Fibroblast of pulmonary artery (primary cell): ENCODE results near the gene SIM1.

Experiments
- DNase-seq: peaks from one replicate; pipeline ENCODE4 v3.0.0-alpha.2; 2010; ENCODE audit warnings: low read depth
- H3K4me3 ChIP-seq: replicated peaks from 2 replicates; pipeline ENCODE4 v1.5.1; 2011; ENCODE audit warnings: low read depth, mild to moderate bottlenecking, control low read depth, low read length, moderate library complexity
- TF ChIP-seq, protein P1 (sequence below): IDR thresholded peaks from 2 replicates; pipeline ENCODE4 v1.5.1; 2011; ENCODE audit warnings: mild to moderate bottlenecking, control low read depth, low read length, inconsistent platforms; ENCODE audit errors: missing control alignments

SIM1 gene

DNA sequence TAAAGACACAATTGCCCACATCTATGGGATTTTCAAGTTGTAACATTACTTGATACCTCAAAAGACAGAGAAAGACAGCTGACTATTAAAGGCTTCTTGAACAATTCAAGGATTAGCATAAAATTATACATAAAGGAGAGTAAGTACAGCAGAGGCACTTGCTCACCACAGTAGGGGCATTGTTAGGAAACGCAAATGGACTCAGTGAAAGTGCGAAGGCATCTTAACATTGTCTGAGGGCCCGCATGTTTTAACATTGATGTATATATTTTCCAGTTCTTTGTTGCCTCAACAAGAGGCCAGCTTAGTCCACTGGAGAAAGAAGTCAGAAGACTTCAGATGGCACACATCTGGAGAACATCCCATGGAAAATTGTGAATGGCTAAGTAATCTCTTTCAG, 115.4 kb downstream of the SIM1 start:
- H3K4me3 ChIP-seq, result no peak overlapping the region
- DNase-seq, result no peak
- TF ChIP-seq, protein P1, sequence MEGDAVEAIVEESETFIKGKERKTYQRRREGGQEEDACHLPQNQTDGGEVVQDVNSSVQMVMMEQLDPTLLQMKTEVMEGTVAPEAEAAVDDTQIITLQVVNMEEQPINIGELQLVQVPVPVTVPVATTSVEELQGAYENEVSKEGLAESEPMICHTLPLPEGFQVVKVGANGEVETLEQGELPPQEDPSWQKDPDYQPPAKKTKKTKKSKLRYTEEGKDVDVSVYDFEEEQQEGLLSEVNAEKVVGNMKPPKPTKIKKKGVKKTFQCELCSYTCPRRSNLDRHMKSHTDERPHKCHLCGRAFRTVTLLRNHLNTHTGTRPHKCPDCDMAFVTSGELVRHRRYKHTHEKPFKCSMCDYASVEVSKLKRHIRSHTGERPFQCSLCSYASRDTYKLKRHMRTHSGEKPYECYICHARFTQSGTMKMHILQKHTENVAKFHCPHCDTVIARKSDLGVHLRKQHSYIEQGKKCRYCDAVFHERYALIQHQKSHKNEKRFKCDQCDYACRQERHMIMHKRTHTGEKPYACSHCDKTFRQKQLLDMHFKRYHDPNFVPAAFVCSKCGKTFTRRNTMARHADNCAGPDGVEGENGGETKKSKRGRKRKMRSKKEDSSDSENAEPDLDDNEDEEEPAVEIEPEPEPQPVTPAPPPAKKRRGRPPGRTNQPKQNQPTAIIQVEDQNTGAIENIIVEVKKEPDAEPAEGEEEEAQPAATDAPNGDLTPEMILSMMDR, result no peak

DNA sequence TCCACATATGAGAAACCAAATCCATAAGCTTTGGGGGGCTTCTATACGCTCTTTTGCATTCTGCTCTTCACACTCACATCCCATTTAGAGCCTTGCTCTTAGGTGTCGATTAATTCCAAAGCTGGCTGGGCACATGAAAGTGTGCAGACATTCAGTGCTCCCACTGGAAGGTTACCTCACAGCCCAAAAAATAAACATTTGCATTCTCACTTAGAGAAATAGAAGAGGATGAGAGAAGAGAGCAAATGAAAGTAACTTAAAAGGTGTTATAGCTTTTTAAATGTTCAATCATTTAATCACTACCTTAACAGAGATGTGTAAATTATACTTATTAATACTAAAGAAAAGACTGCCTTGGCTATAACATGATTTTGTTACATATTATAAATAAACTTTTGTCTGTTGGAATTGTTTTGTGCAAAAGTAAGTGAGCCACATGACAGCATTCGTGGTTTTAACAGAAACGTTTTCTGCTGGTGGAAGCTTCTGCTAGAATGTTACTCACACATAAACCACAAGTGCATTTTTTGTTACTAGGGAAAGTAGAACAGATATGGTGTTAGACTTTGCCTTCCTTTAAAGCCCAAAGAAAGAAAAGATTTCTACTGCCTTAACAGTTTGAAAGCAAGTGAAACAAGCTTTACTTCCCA, 116.7 kb downstream of the SIM1 start:
- peak; percentile 55 for DNase-seq
- no peak overlapping the region for H3K4me3 ChIP-seq
- TF ChIP-seq, protein P1, result no peak

DNA sequence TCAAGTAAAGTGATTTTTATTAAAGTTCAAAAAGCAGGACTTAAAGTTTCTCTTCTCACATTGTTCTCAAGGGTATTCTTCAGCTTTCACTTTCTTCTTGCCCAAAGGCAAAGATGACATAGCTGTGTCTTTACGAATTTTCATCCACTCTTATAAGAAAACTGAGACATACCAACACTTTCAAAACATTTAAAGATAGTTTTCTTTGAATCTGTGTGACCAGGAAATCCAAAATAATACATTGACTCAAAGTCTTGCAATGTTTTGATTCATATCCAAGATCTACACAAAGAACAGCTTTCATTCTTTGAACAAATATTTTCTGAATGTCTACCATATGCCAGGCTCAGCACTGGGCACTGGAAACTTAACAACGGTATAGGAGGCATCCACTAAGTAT, 117.9 kb downstream of the SIM1 start:
- H3K4me3 ChIP-seq, result no peak overlapping the region
- TF ChIP-seq, protein P1, result no peak
- DNase-seq, result peak; percentile 77

DNA sequence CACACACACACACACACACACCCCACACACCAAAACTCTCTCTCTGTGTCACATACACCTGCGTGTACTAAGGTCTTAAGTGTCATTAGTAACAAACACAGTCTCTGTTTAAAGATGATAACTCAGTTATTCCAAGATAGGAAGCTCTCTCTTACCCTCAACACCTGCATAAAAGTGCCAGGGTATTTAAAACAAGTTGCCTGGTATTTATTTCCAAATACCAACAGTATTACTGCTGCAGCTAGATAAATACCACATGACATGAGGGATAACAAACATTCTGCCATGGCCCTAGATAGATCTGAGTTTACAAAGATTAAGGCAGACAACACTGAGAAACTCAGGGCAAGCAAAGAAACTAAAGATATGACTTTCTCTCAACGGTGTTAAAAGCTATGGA, 118.5 kb downstream of the SIM1 start:
- TF ChIP-seq, protein P1, result no peak
- no peak for DNase-seq
- H3K4me3 ChIP-seq, result no peak overlapping the region

DNA sequence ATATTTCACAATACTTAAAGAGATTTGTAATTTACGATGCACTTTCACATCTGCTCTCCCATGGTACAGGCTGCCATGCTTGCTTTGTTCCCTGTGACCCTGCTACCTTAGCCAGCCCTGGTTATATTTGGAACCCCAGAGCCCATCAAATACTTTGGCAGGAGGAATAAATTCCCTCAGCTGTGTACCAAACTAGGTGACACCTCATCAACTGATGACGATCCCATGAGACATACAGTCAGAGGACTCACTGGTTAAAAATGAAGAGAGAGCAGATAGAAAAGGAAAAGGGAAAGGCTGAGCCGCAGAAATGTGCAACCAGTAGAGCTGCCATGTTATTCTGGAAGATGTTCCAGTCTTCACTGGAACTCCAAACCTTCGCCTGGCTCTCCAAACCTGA, 120.0 kb downstream of the SIM1 start:
- no peak overlapping the region for H3K4me3 ChIP-seq
- TF ChIP-seq, protein P1, result no peak
- DNase-seq, result peak; percentile 20

DNA sequence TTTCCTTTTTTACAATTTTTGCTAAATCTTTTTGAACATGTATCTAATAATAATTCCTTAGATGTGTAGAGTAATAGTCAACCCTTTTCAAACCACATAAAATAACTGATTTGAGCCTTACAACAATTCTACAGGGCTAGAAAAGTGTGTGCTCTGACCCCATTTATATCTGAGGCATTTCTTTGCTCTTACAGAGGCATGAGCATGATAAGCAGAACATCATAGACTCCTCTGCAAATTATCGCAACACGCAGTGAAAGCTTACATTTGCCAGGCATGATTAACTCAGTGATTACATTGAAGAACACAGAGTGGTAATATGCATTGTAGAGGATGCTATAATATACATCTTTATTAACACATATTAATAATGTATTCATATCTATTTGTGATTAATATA, 120.4 kb downstream of the SIM1 start:
- TF ChIP-seq, protein P1, result no peak
- DNase-seq, result no peak

DNA sequence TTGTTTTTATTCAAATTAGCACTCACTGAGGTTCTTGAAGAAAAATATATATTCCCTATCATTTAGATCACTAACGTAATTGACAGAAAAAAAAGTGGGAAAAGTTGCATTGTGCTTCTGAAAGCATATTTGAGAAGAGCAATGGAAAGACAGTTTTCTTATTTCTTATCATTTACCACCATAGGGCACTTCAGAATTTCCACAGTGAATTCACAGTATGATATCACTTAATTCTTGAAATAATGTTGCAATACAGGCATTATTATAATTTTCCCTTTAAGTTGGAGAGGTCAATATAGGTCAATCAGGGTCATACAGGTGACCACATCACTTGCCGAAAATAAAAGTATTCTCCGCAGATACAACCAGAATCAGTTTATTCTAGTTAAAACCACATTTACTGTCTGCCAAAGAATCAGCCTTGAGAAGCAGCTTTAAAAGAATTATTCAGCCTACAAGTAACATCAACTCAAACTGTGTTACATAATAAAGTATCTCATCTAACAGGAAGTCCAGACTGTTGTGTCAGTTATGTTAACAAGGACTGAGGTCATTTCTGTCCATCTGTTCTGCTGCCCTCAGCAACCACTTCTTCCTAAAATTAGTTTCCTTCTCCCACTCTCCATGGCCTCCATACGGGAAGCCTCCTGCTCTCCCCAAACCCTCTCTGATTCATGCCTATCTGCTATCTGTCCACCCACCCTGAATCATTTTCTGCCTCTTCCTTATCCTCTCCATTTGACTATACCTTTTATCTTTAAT, 121.2 kb downstream of the SIM1 start:
- TF ChIP-seq, protein P1, result no peak
- DNase-seq, result peak; percentile 56
- no peak overlapping the region for H3K4me3 ChIP-seq

More for the DNA sequence above, 120.4 kb downstream of the SIM1 start:
- H3K4me3 ChIP-seq, result no peak overlapping the region
